GM12878 (cell line): ENCODE measurements around the gene IL26. TPM values are rescaled to one million over a fixed set of nuclear protein-coding genes. Genes with fewer than 3 reads are reported as not detected.

ENCODE experiments used
- ATAC-seq: fragments of 200-7000 bp; cut with Tn5 transposase; 3 replicates; pipeline ENCODE4 v1.9.1; 2020; ENCODE audit warnings: mild to moderate bottlenecking, moderate library complexity
- BruUV-seq: library from RNA; stranded (reverse); fragments of 400-500 nt; replicated peaks from 2 replicates; lab custom pipeline; 2021; lab: Mats Ljungman, UMichigan
- CTCF ChIA-PET: fragments of 300-600 bp; sonication (Branson Sonifier 250); formaldehyde crosslinking; extraction: SDS; loops from one replicate; lab custom pipeline; 2021; ENCODE audit warnings: inconsistent platforms; lab: Yijun Ruan, JAX
- POLR2A ChIA-PET: fragments of 350-600 bp; formaldehyde crosslinking; extraction: SDS; loops from one replicate; lab custom pipeline; 2021; ENCODE audit warnings: inconsistent platforms; lab: Charles Lee
- RAD21 ChIA-PET: fragments of 300-600 bp; sonication (Branson Sonifier 250); formaldehyde crosslinking; loops from one replicate; lab custom pipeline; 2023; ENCODE audit warnings: antibody characterized with exemption; ENCODE audit not compliant: unreplicated experiment; lab: Charles Lee
- SMC1A ChIA-PET: fragments of 300-600 bp; sonication (Branson Sonifier 250); formaldehyde crosslinking; loops from one replicate; lab custom pipeline; 2023; ENCODE audit not compliant: unreplicated experiment, uncharacterized antibody; lab: Charles Lee
- DNase-seq: peaks from one replicate; pipeline ENCODE4 v3.0.0-alpha.2; 2011; ENCODE audit warnings: low read depth, low spot score
- FAIRE-seq: peaks from 3 replicates; lab custom pipeline; 2011; peaks lifted over from hg19 to GRCh38; lab: Jason Lieb, UNC
- H2AFZ ChIP-seq: 2 replicates; pipeline ENCODE4 v1.6.0; 2011; ENCODE audit warnings: low read depth, low read length, control low read depth; ENCODE audit not compliant: control insufficient read depth
- H3K27ac ChIP-seq: 2 replicates; pipeline ENCODE4 v1.5.1; 2011; ENCODE audit warnings: control low read depth; ENCODE audit not compliant: control insufficient read depth, insufficient read depth
- H3K27me3 ChIP-seq, 2 experiments: replicated peaks in 1 of 2; 2 replicates each; pipeline versions ENCODE4 v1.6.0 to v1.6.1; 2011; ENCODE audit warnings: low read length in 1 of 2; ENCODE audit not compliant: control insufficient read depth in 2 of 2, insufficient read depth in 2 of 2
- H3K36me3 ChIP-seq, 2 experiments: 2 replicates each; pipeline ENCODE4 v1.5.1; 2011; ENCODE audit warnings: low read length in 1 of 2; ENCODE audit not compliant: control insufficient read depth in 2 of 2, insufficient read depth in 2 of 2
- H3K4me1 ChIP-seq: 2 replicates; pipeline ENCODE4 v1.6.1; 2011; ENCODE audit warnings: mild to moderate bottlenecking, low read length, moderate library complexity, mixed read lengths; ENCODE audit not compliant: control insufficient read depth, insufficient read depth
- H3K4me2 ChIP-seq: 2 replicates; pipeline ENCODE4 v1.6.0; 2011; ENCODE audit warnings: control low read depth; ENCODE audit not compliant: control insufficient read depth, insufficient read depth
- H3K4me3 ChIP-seq: fragments of 200-600 bp; sonication (generic); 2 replicates; pipeline ENCODE4 v1.5.1; 2016
- H3K79me2 ChIP-seq: 2 replicates; pipeline ENCODE4 v1.6.0; 2011; ENCODE audit warnings: low read length; ENCODE audit not compliant: control insufficient read depth, insufficient read depth
- H3K9ac ChIP-seq: 2 replicates; pipeline ENCODE4 v1.8.0; 2011; ENCODE audit warnings: low read length, control low read depth, mixed read lengths; ENCODE audit not compliant: control insufficient read depth, insufficient read depth
- H3K9me3 ChIP-seq: replicated peaks from 3 replicates; pipeline ENCODE4 v1.5.1; 2011; ENCODE audit warnings: mild to moderate bottlenecking, low read length; ENCODE audit not compliant: control insufficient read depth, insufficient read depth
- H4K20me1 ChIP-seq: 2 replicates; pipeline ENCODE4 v1.6.0; 2011; ENCODE audit not compliant: control insufficient read depth, insufficient read depth
- CREB1 ChIP-seq: IDR thresholded peaks from 2 replicates; pipeline ENCODE4 v1.6.1; 2012; ENCODE audit warnings: low read depth, mild to moderate bottlenecking, inconsistent platforms
- CTCF ChIP-seq, 3 experiments: IDR thresholded peaks in 2 of 3; conservative IDR thresholded peaks in 1 of 3; 2 replicates each; pipeline ENCODE4 v1.5.1; 2011; ENCODE audit warnings: low read depth in 3 of 3, low read length in 3 of 3, mild to moderate bottlenecking in 3 of 3, control low read depth in 2 of 3, moderate library complexity in 2 of 3, inconsistent platforms in 1 of 3, mixed read lengths in 1 of 3; ENCODE audit not compliant: control insufficient read depth in 2 of 3, insufficient read depth in 1 of 3; ENCODE audit errors: extremely low read depth in 1 of 3
- HCFC1 ChIP-seq: fragments of 150-350 bp; IDR thresholded peaks from 2 replicates; pipeline ENCODE4 v1.6.1; 2014; ENCODE audit warnings: low read length
- JUND ChIP-seq: IDR thresholded peaks from 2 replicates; pipeline ENCODE4 v1.6.1; 2012; ENCODE audit warnings: low read depth, mild to moderate bottlenecking, low read length, improper control_type of control experiment, moderate library complexity
- MAX ChIP-seq: IDR thresholded peaks from 2 replicates; pipeline ENCODE4 v1.6.1; 2012; ENCODE audit warnings: low read depth, low read length, improper control_type of control experiment
- PBX3 ChIP-seq: IDR thresholded peaks from 2 replicates; pipeline ENCODE4 v1.6.1; 2011; ENCODE audit warnings: mild to moderate bottlenecking, low read depth, low read length, moderate library complexity; ENCODE audit not compliant: insufficient replicate concordance
- PKNOX1 ChIP-seq: fragments of 450-650 bp; IDR thresholded peaks from 2 replicates; pipeline ENCODE4 v1.6.1; 2016; ENCODE audit warnings: mild to moderate bottlenecking
- SP1 ChIP-seq: IDR thresholded peaks from one replicate; pipeline ENCODE4 v1.6.1; 2011; ENCODE audit warnings: low read depth, low read length
- WGBS: methylation state at CpG from one replicate; pipeline ENCODE4 v1.1.6; 2016; ENCODE audit warnings: low lambda C conversion rate; ENCODE audit not compliant: insufficient replicate concordance, insufficient coverage; ENCODE audit errors: missing lambda C conversion rate; 5-methylcytosine and 5-hydroxymethylcytosine counted together
- in situ Hi-C: fragments of 300-500 bp; cut with MboI; formaldehyde crosslinking; loops from 9 replicates; pipeline ENCODE4 v1.14.3; 2018; ENCODE audit warnings: mixed read lengths
- intact Hi-C: fragments of 100-400 bp; cut with micrococcal nuclease; formaldehyde crosslinking; loops from one replicate; pipeline ENCODE4 v1.14.2; 2022; ENCODE audit not compliant: unreplicated experiment
- polyA plus RNA-seq, 11 experiments: library from polyadenylated mRNA; depleted of rRNA in 4 of 11; unstranded in 6 of 11; stranded (reverse) in 5 of 11; fragments of >200 nt; fragmentation: Nextera tagmentation in 4 of 11; fragmentation: Illumina TruSeq in 1 of 11; extraction: Ambion mirVana in 4 of 11; extraction: Trizol in 1 of 11; gene quantifications; 1 replicate in 1 of 11; 2 replicates in 10 of 11; pipeline versions ENCODE4 v1.2.1 to v1.2.3, GENCODE V29; 2011 to 2016; ENCODE audit warnings: inconsistent platforms in 2 of 11, missing spikeins in 2 of 11, low read depth in 1 of 11
- total RNA-seq, 4 experiments: library from RNA; depleted of rRNA in 3 of 4; stranded (reverse); fragments of >200 nt in 3 of 4; fragmentation: Illumina TruSeq in 1 of 4; extraction: Trizol in 1 of 4; gene quantifications; 2 replicates each; pipeline versions ENCODE4 v1.2.1 to v1.2.3, GENCODE V29; 2013 to 2021

Gene IL26
- total and polyA plus RNA-seq, 10 of the 15 experiments (the other 5 are each of a cell fraction or from before 2014, with no cell fraction given), result not detected

- ChIA-PET SMC1A (interaction anchor here (0.7 kb wide), 1 partner anchor 13 kb away, joined by 3 read pairs; no protein-coding TSS in a partner anchor), CTCF (interaction anchor here (1.2 to 2.8 kb wide), 2 partner anchors 12 to 181 kb away, joined by 3 to 11 read pairs; partner anchors contain the start of genes IFNG and IFNG-AS1), POLR2A (interaction anchor here (0.6 kb wide), 1 partner anchor 241 kb away, joined by 5 read pairs; no protein-coding TSS in a partner anchor), RAD21 (interaction anchor here (1.0 kb wide), 1 partner anchor 126 kb away, joined by 3 read pairs; no protein-coding TSS in a partner anchor)
- H3K79me2 ChIP-seq, result no peaks in the 10 kb centered on the region
- no TSS peak for BruUV-seq
- H3K4me3 ChIP-seq, result no peak overlapping the region
- no peak for TF ChIP-seq MAX
- DNase-seq (no peak), FAIRE-seq (no peak), ATAC-seq (no peak)
- no peak overlapping the region for H3K9ac ChIP-seq
- no peak overlapping the region for H3K4me2 ChIP-seq
- in situ Hi-C loops (no loop called here), intact Hi-C loops (no loop called here)
- no peaks in the 10 kb centered on the region for H3K9me3 ChIP-seq
- WGBS, result 85% methylated on average over 2 of the region's 2 CpGs
- H3K27me3 ChIP-seq, result no peaks in the 10 kb centered on the region
- H4K20me1 ChIP-seq, result no peaks in the 10 kb centered on the region
- H2AFZ ChIP-seq, result no peak overlapping the region
- no peaks in the 10 kb centered on the region for H3K36me3 ChIP-seq
- H3K27ac ChIP-seq, result no peak overlapping the region
- 0 out of 2 replicates have a peak, but pooled peaks cover under 1% of the 10 kb centered on the region for H3K4me1 ChIP-seq
Observed at GRCh38 chr12:68170726-68171125, 54.9 kb downstream of the IL26 start.

- CTCF ChIA-PET, result interaction anchor here (1.5 to 2.1 kb wide), 2 partner anchors 11 to 127 kb away, joined by 3 to 10 read pairs; no protein-coding TSS in a partner anchor
- no peaks in the 10 kb centered on the region for H3K36me3 ChIP-seq
- H3K27me3 ChIP-seq, result peaks cover 0 to 3% of the 10 kb centered on the region in 2 experiments; a peak in 1 of 4 replicates
- H3K9me3 ChIP-seq, result no peaks in the 10 kb centered on the region
- H3K4me2 ChIP-seq, result no peak overlapping the region
- no peak overlapping the region for H2AFZ ChIP-seq
- intact Hi-C loops (no loop called here), in situ Hi-C loops (no loop called here)
- no peak overlapping the region for H3K4me3 ChIP-seq
- no peaks in the 10 kb centered on the region for H4K20me1 ChIP-seq
- BruUV-seq, result no TSS peak
- H3K9ac ChIP-seq, result no peak overlapping the region
- H3K27ac ChIP-seq, result no peak overlapping the region
- RAD21 ChIA-PET, result interaction anchor here (1.0 kb wide), 1 partner anchor 129 kb away, joined by 3 read pairs; no protein-coding TSS in a partner anchor
- DNase-seq (no peak), ATAC-seq (no peak), FAIRE-seq (no peak)
- SMC1A ChIA-PET, result interaction anchor here (1.0 to 2.0 kb wide), 5 partner anchors 8 to 56 kb away, joined by 3 to 5 read pairs (median 3); no protein-coding TSS in a partner anchor
- 100% methylated on average over 1 of the region's 1 CpG for WGBS
- H3K79me2 ChIP-seq, result no peaks in the 10 kb centered on the region
- H3K4me1 ChIP-seq, result no peaks in the 10 kb centered on the region
- POLR2A ChIA-PET, result interaction anchor here (1.5 kb wide), 1 partner anchor 13 kb away, joined by 4 read pairs; no protein-coding TSS in a partner anchor
- TF ChIP-seq HCFC1 (no peak), CREB1 (no peak), PBX3 (no peak), CTCF (IDR thresholded peaks at IDR 0.05 in 2 of 3, conservative IDR thresholded peaks at IDR 0.05 in 1 of 3; ENCODE audit: control insufficient read depth in 2 of 3, extremely low read depth in 1 of 3, insufficient read depth in 1 of 3, low read depth in 3 of 3, low read length in 3 of 3) (no peak), JUND (no peak), PKNOX1 (no peak), SP1 (no peak)
Observed at GRCh38 chr12:68169213-68169889, 56.3 kb downstream of the IL26 start.
